ENCODE data around the gene ZBTB1.

ZBTB1 gene

DNA sequence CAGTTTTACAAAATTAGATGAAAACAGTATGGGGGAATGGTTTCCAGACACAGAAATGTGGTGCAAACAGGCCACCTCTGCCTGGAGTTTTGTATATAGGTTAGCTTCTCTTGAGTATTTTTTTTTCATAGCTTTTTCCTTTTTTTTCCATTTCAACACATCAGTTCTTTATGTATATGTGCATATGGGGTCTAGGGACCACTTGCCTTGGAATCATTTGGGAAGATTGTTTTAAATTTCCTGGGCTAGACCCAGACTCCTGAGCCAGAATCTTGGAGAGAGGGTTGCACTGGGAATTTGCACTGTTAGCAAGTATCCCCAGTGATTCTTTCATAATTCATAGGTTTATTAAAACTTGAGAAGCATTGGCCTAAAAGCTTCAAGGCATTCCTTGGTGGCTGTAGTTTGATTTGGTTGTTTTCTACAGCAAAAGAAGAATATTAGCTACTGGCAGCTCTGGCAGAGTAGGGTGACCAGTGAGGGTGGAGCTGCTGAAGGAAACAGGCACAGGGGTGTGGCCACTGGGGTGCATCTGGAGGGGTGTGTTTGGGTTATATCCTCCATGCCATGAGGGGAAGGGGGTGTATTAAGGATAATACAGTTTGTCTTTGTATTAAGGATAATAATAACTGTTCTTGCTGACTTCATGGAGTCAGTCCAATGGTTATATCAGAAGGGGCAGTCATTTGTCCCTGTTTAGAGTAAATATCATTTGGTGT lies 68.0 kb downstream of the ZBTB1 start:
- DNase-seq = no peak

DNA sequence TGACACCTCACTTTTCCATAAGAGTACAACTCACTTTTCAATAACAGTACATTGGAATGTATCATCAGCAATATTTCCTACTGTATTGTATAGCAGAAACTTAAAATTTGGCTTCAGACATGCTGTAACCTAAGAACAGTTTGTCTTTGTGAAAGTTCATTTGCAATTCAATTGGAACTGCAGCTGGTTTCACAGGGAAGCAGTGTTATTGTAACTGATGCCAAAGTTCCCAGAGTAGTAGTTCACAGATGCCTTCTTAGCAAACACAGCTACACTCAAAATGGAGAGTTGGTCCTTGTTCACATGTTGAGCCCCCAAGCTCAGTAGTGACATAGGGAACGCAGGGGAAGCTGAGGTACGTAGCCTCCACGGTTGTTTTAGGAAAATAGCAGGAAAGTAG lies 68.5 kb downstream of the ZBTB1 start:
- no peak for DNase-seq
